ENCODE measurements around the gene RBBP8NL. TPM values are rescaled to one million over a fixed set of nuclear protein-coding genes. Genes with fewer than 3 reads are reported as not detected.

Gene RBBP8NL
- total and polyA plus RNA-seq, 2 experiments from 2014 or later, result 0.10 to 1.1 TPM

- no peak for TF ChIP-seq ZNF462 (CRISPR knock-in tag; IDR thresholded peaks at IDR 0.05)
- no peak for TF ChIP-seq EZH2phosphoT487 (IDR thresholded peaks at IDR 0.05; ENCODE audit: unreplicated experiment)
- no peak for TF ChIP-seq ZNF331 (CRISPR knock-in tag; IDR thresholded peaks at IDR 0.05; ENCODE audit: low read depth)
- no peak for TF ChIP-seq STAT1 (IDR thresholded peaks at IDR 0.05; ENCODE audit: unreplicated experiment)
- TF ChIP-seq CREB1 (CRISPR knock-in tag; IDR thresholded peaks at IDR 0.05; ENCODE audit: low read depth), result no peak
- no peak for TF ChIP-seq EZH2 (IDR thresholded peaks at IDR 0.05; ENCODE audit: low read depth, unreplicated experiment)
Observed at GRCh38 chr20:62444286-62444685, 16.9 kb upstream of the RBBP8NL start (continued).

DNA sequence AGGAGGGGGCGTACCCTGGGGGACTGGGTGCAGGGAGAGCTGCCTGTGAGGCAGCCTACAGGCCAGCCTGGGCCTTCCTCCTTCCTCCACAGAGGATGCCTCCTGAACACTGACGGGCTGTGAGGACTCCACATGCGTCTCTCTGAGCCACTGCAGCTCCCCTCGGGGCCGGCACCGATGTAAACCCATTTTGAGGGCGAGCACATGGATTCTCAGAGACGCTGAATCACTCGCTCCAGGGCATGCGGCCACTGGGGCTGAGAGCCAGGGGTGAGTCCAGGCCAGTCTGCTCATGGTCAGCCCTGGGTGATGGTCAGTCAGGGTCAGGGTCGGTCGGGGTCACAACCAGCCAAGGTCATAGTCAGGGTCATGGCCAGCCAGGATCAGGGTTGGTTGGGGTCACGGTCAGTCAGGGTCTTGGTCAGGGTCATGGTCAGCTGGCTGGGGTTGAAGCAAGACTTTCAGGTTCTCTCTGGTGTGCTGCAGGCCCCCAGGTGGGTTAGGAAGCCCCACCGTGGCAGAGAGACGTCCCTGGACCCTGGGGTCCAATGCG lies 14.7 kb upstream of the RBBP8NL start:
- H3K4me1 Mint-ChIP-seq, result no peaks in the 10 kb centered on the region
- Histone ChIP-seq H4K20me1 (replicated peaks; ENCODE audit: insufficient read depth) (no peaks in the 10 kb centered on the region), H3K27me3 (ENCODE audit: insufficient read depth) (no peaks in the 10 kb centered on the region), H3K4me3 (no peak overlapping the region), H3K4me2 (no peak overlapping the region), H2AFZ (no peak overlapping the region), H3K9me2 (ENCODE audit: insufficient read depth) (no peaks in the 10 kb centered on the region), H3K27ac (ENCODE audit: low read depth) (no peak overlapping the region), H3F3A (replicated peaks; ENCODE audit: low read depth) (0 out of 2 replicates have a peak, but pooled peaks cover 4% of the 10 kb centered on the region), H3K79me2 (replicated peaks; ENCODE audit: insufficient read depth) (no peaks in the 10 kb centered on the region), H3K4me1 (ENCODE audit: insufficient read depth) (no peaks in the 10 kb centered on the region), H3K36me3 (ENCODE audit: insufficient read depth) (no peaks in the 10 kb centered on the region)
- H3K27me3 Mint-ChIP-seq (ENCODE audit: insufficient read depth, low read depth, poor library complexity), result peaks cover 14% of the 10 kb centered on the region
- no peaks in the 10 kb centered on the region for H3K36me3 Mint-ChIP-seq (ENCODE audit: low read depth)
- H3K27ac Mint-ChIP-seq, result no peak overlapping the region
- DNase-seq (ENCODE audit: low spot score) (no peak), ATAC-seq (no peak)
- H3K9me3 Mint-ChIP-seq, result no peaks in the 10 kb centered on the region
- no peak overlapping the region for H3K4me3 Mint-ChIP-seq
- TF ChIP-seq ZNF462 (CRISPR knock-in tag; IDR thresholded peaks at IDR 0.05), result no peak

Data from GM23338 (cell line).